ENCODE results near the gene ENO3. TPM values are rescaled to one million over a fixed set of nuclear protein-coding genes. Genes with fewer than 3 reads are reported as not detected.

Gene ENO3
- total and polyA plus RNA-seq, 2 donors (not counting 3 experiments of a cell fraction or from before 2014, with no cell fraction given), result 5.5 to 5.9 TPM

DNA sequence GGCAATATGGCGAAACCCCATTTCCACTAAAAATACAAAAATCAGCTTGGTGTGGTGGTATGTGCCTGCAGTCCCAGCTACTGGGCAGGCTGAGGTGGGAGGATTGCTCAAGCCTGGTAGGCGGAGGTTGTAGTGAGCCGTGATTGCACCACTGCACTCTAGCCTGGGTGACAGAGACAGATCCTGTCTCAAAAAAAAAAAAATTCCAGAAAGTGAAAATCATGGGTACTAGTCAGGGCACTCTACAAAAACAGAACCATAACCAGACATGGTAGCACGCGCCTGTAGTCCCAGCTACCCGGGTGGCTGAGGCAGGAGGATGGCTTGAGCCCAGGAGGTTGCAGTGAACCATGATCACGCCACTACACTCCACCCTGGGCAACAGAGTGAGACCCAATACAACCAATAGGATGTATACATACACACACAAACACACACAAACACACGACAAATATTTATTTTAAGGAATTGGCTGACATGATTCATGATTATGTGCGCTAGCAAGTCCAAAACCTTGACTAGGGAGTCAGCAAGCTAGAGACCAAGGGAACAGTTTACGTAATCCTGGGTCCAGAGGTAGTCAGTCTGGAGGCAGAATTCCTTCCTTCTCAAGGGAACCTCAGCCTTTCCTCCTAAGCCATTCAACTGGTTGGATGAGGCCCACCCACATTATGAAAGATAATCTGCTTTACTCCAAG, 30.4 kb upstream of the ENO3 start:
- no peak overlapping the region for H2AFZ ChIP-seq (ENCODE audit: low read depth, low read length)
- H4K20me1 ChIP-seq (replicated peaks; ENCODE audit: control insufficient read depth, extremely low read depth, insufficient read depth, low read length), result no peaks in the 10 kb centered on the region
- DNase-seq (ENCODE audit: low read depth, low spot score), result no peak
- ChIA-PET POLR2A (no interaction called here), CTCF (interaction anchor here (4.3 kb wide), 1 partner anchor 11 kb away, joined by 24 read pairs; no protein-coding TSS in a partner anchor)
- no peak overlapping the region for H3K4me3 ChIP-seq (replicated peaks in 1 of 3; ENCODE audit: insufficient read depth in 1 of 3, low read depth in 1 of 3, low read length in 3 of 3)
- no peak for FAIRE-seq
- H3K36me3 ChIP-seq (ENCODE audit: control insufficient read depth in 2 of 2, extremely low read depth in 1 of 2, insufficient read depth in 2 of 2, low read length in 2 of 2), result no peaks in the 10 kb centered on the region
- no peaks in the 10 kb centered on the region for H3K4me1 ChIP-seq (ENCODE audit: control insufficient read depth, extremely low read depth, insufficient read depth, low read length)
- H3K27ac ChIP-seq (ENCODE audit: insufficient read depth, low read depth, low read length), result no peak overlapping the region
- no peaks in the 10 kb centered on the region for H3K79me2 ChIP-seq (ENCODE audit: control insufficient read depth, insufficient read depth, low read length)
- H3K9me1 ChIP-seq (replicated peaks; ENCODE audit: control insufficient read depth, extremely low read depth, insufficient read depth, low read length), result no peaks in the 10 kb centered on the region
- H3K4me2 ChIP-seq (ENCODE audit: insufficient read depth, low read length), result no peak overlapping the region
- no peak overlapping the region for H3K9ac ChIP-seq (replicated peaks; ENCODE audit: extremely low read depth, insufficient read depth, low read length)
- BruUV-seq (replicated peaks), result no TSS peak
- intact Hi-C loops (cut with micrococcal nuclease) (no loop called here), dilution Hi-C loops (cut with MboI; ENCODE audit: extremely low pct_ligation_motif_present, low sequenced_read_pairs) (no loop called here)
- H3K27me3 ChIP-seq (ENCODE audit: control insufficient read depth in 2 of 2, insufficient read depth in 2 of 2, low read length in 2 of 2), result no peaks in the 10 kb centered on the region
- TF ChIP-seq MYC (IDR thresholded peaks at IDR 0.05; ENCODE audit: low read depth, low read length) (no peak), EZH2 (IDR thresholded peaks at IDR 0.05; ENCODE audit: borderline replicate concordance, low read depth, low read length, severe bottlenecking) (no peak), FOS (IDR thresholded peaks at IDR 0.05; ENCODE audit: borderline replicate concordance, insufficient read depth, low read length) (no peak), JUN (IDR thresholded peaks at IDR 0.05; ENCODE audit: borderline replicate concordance, insufficient read depth, insufficient read length, low read depth) (no peak), GATA2 (IDR thresholded peaks at IDR 0.05; ENCODE audit: insufficient read depth, insufficient read length, low read depth, low read length) (no peak), POLR2AphosphoS5 (IDR thresholded peaks at IDR 0.05; ENCODE audit: insufficient read depth, low read depth, low read length) (no peak)
- TF ChIP-seq, protein P1, sequence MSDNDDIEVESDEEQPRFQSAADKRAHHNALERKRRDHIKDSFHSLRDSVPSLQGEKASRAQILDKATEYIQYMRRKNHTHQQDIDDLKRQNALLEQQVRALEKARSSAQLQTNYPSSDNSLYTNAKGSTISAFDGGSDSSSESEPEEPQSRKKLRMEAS (IDR thresholded peaks at IDR 0.05; ENCODE audit: insufficient read depth, insufficient read length), result no peak
- H3K9me3 ChIP-seq (replicated peaks; ENCODE audit: control insufficient read depth, insufficient read depth, low read length), result no peaks in the 10 kb centered on the region

Measured in endothelial cell of umbilical vein (primary cell).